Breast epithelium (tissue), 3 donors: Measurements from ENCODE around the gene NMUR2.

ENCODE experiments used
- CTCF ChIP-seq, 3 donors: fragments of 450-650 bp; IDR thresholded peaks; one replicate each; pipeline ENCODE4 v1.5.1; 2016 to 2017; ENCODE audit warnings: antibody characterized with exemption in 3 of 3, mild to moderate bottlenecking in 3 of 3, moderate library complexity in 3 of 3
- POLR2A ChIP-seq: fragments of 450-650 bp; IDR thresholded peaks from one replicate; pipeline ENCODE4 v1.6.1; 2016; ENCODE audit warnings: antibody characterized with exemption, mild to moderate bottlenecking, moderate library complexity

- TF ChIP-seq CTCF (IDR thresholded peaks at IDR 0.05) (no peak), POLR2A (no peak)
These were observed 16.5 kb downstream of the NMUR2 start for GRCh38 chr5:152388610-152389009.
